Astrocyte of the spinal cord (primary cell): Measurements from ENCODE around the gene CNKSR3.

Source experiments
- DNase-seq: peaks from one replicate; pipeline ENCODE4 v3.0.0; 2011; ENCODE audit warnings: low read depth, low spot score
- H3K4me3 ChIP-seq: 2 replicates; pipeline ENCODE4 v1.5.1; 2011; ENCODE audit warnings: low read depth, mild to moderate bottlenecking, low read length, moderate library complexity
- in situ Hi-C: cut with HindIII; loops from 2 replicates; pipeline ENCODE4 v1.10.0; 2017; ENCODE audit warnings: low sequenced_read_pairs
- TF ChIP-seq, protein P1 (sequence below): IDR thresholded peaks from 2 replicates; pipeline ENCODE4 v1.5.1; 2012; ENCODE audit warnings: low read depth, mild to moderate bottlenecking, low read length, inconsistent platforms

Gene CNKSR3

DNA sequence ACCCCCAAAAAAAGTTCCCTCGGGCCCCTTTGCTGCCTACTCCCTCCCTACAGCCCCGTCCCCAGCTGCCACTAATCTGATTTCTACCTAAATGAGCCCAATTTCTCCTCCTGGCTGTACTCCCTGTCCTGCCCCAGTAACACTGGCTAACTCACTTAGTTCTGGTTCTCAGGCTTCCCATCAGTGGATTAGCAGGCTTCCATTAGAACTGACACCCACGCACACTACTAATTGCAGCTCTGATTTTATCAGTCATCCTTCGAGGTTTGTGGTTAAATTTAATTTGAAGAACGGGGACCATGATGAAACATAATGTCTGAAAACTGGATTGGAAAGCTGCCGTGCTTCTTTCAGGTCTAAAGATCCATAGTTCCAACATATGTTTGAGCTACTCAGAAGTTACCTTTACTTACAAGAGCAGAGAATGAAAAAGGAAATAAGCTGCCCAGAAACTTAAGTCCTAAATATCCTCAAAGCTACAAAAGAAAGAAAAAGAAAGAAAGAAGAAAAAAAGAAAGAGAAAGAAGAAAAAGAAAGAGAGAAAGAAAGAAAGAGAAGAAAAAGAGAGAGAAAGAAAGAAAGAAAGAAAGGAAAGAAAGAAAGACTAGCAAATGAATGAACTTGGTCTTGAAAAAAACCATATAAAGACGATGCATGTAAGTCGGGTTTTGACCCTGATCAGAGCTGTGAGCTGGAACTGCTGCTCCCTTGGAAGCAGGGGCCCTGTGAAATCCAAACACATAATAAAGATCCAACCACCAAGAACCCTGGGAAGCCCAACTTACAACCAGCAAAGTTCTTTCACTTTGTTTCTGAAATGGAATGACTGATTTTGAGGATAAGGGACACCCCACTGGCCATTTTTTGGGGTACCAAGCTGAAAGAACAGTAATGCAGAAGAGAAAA lies 51.7 kb downstream of the CNKSR3 start:
- no peak overlapping the region for H3K4me3 ChIP-seq
- in situ Hi-C loops, result no loop called here
- no peak for DNase-seq
- TF ChIP-seq, protein P1, sequence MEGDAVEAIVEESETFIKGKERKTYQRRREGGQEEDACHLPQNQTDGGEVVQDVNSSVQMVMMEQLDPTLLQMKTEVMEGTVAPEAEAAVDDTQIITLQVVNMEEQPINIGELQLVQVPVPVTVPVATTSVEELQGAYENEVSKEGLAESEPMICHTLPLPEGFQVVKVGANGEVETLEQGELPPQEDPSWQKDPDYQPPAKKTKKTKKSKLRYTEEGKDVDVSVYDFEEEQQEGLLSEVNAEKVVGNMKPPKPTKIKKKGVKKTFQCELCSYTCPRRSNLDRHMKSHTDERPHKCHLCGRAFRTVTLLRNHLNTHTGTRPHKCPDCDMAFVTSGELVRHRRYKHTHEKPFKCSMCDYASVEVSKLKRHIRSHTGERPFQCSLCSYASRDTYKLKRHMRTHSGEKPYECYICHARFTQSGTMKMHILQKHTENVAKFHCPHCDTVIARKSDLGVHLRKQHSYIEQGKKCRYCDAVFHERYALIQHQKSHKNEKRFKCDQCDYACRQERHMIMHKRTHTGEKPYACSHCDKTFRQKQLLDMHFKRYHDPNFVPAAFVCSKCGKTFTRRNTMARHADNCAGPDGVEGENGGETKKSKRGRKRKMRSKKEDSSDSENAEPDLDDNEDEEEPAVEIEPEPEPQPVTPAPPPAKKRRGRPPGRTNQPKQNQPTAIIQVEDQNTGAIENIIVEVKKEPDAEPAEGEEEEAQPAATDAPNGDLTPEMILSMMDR, result no peak

GRCh38 chr6:154457881-154458284 lies 52.6 kb downstream of the CNKSR3 start:
- TF ChIP-seq, protein P1, result no peak
- in situ Hi-C loops, result no loop called here
- no peak overlapping the region for H3K4me3 ChIP-seq
- no peak for DNase-seq

GRCh38 chr6:154457046-154457713 lies 53.3 kb downstream of the CNKSR3 start:
- DNase-seq, result peak; percentile 49
- in situ Hi-C loops, result no loop called here
- H3K4me3 ChIP-seq, result no peak overlapping the region
- TF ChIP-seq, protein P1, result no peak

DNA sequence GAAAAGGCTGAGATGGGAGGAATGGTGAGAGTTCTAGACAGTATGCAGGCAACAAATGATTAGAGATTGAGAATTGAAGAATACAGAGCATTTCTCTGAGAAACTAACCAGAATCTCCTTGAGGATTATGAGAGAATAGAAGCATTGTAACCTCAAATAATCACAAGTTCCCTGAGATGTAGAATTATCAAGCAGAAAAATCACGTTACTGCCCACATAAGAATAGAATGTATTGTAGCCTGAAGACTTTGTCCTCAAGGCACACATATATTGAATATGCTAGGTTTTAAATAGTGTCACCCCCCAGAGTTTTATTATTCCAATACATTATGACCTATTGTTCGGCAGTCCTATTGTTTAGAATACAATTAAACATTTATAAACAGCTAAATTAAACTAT lies 57.2 kb downstream of the CNKSR3 start:
- H3K4me3 ChIP-seq, result no peak overlapping the region
- in situ Hi-C loops, result no loop called here
- TF ChIP-seq, protein P1, result no peak
- no peak for DNase-seq

DNA sequence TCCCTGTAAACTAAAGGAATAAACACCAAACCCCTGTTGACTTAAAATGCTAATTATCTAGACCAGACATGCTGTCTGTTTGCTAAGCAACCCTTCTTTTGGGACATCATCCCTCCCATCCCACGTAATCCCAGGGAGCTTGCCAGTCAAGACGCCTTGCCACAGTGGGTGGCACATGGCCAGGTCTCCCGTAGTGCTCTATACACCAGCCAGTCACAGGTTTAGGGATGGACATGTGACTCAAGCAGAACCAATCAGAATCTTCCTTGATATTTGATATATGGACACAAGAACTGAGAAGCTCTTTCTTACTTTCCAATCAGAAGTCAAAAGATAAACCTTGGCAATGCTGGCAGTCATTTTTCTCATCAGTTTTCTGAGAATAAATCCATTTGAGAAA lies 60.0 kb downstream of the CNKSR3 start:
- DNase-seq, result no peak
- TF ChIP-seq, protein P1, result no peak
- in situ Hi-C loops, result no loop called here
- H3K4me3 ChIP-seq, result no peak overlapping the region

GRCh38 chr6:154448448-154449096 lies 61.9 kb downstream of the CNKSR3 start:
- TF ChIP-seq, protein P1, result peak; percentile 23
- in situ Hi-C loops, result no loop called here
- H3K4me3 ChIP-seq, result no peak overlapping the region
- peak; percentile 86 for DNase-seq
